SW480 (cell line): Measurements from ENCODE around the gene TUBGCP6.
"Not testable (repeated sequence)": the region's sequence is repeated elsewhere in the genome, so short reads cannot be mapped to it uniquely, and the experiment has no call there.

Source experiments
- DNase-seq: peaks from one replicate; pipeline ENCODE4 v3.0.0-alpha.2; 2016; ENCODE audit warnings: low spot score

The TUBGCP6 gene

DNA sequence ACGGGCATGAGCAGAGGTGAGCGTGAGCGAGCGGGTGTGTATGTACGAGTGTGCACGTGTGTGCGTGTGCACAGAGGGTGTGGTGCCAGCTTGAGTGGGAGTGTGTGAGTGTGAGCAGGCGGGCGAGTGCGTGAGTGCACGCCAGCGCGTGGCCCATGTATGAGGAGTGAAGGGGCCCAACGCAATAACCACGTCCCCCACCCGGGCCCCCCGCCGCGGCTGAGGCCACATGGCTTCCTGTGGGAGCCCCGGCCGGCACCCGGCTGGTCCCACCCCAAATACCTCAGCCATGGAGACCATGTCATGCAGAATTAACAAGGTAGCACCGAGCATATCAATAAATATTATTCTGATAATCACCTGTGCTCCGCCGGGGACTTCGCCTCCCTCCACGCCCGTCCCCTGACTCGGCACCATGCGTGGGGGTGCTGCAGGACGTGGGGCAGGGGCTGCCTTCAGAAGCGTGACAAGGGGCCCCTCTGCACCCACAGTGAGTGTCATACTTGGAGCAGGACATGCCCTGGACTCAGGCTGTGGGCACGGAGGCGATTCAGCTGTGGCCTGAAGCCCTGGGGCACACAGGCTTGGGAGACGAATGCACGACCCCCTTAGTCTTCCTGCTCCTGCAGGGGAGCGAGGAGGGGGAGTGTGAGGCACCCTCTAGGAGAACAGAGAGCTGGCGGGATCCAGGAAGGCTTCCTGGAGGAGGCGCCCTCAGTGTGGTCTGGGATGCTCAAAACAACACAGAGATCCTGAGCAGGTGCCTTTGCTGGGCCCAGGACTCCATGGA lies 64.7 kb downstream of the TUBGCP6 start:
- no peak for DNase-seq

DNA sequence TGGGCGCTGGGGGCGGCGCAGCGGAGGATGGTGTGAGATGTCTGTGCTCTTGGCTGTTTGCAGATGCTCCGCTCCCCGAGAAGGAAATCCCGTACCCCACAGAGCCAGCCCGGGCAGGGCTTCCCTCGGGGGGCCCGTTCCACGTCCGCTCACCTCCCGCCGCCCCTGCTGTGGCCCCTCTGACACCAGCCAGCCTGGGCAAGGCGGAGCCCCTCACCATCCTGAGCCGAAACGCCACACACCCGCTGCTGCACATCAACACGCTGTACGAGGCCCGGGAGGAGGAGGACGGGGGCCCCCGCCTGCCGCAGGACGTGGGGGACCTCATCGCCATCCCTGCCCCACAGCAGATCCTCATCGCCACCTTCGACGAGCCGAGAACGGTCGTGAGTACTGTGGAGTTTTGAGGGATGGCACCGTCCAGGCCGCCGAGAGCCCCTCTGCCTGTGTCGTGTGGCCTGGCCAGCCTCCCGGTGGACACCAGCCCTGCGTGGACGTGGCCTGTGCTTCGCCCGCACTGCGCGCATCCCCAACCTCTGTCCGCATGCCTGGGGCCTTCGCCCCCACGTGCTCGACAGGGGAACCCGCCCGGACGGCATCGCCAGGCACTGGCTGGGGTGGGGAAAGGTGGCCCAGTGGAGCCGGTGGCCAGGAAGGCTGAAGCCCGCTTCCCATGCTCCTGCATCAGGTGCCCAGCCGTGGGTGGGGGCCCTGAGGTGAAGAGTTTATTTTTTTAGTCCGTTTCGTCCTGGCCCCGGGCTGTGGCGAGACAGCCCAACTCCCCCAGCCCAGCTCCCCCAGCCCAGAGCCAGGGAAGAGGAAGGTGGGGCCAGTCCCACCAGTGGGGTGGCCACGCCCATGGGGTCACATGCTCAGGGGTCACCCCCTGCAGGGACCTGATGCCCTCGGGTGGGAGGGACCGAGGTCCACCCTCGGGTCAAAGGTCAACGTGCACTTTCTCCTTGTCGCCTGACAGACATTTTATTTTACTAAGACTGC lies 65.7 kb downstream of the TUBGCP6 start:
- no peak for DNase-seq

DNA sequence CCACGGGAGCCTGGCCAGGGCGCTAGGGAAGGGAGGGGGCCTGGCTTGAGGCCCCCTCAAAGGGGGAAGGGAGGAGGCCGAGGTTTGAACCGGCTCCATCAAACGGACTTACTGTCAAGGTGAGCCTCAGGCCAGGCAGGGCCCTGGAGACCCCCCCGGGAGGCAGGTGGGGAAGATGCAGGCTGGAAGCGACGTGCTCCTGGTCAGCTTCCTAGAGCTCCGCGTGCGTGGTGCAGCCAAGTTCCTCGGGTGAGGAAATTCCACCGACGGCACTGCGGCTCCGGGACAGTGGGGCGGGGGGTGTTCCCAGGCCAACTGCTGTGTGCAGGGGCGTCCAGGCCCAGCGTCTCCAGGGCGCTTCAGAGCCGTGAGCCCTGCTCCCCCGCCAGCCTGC lies 66.4 kb downstream of the TUBGCP6 start:
- DNase-seq, result no peak

DNA sequence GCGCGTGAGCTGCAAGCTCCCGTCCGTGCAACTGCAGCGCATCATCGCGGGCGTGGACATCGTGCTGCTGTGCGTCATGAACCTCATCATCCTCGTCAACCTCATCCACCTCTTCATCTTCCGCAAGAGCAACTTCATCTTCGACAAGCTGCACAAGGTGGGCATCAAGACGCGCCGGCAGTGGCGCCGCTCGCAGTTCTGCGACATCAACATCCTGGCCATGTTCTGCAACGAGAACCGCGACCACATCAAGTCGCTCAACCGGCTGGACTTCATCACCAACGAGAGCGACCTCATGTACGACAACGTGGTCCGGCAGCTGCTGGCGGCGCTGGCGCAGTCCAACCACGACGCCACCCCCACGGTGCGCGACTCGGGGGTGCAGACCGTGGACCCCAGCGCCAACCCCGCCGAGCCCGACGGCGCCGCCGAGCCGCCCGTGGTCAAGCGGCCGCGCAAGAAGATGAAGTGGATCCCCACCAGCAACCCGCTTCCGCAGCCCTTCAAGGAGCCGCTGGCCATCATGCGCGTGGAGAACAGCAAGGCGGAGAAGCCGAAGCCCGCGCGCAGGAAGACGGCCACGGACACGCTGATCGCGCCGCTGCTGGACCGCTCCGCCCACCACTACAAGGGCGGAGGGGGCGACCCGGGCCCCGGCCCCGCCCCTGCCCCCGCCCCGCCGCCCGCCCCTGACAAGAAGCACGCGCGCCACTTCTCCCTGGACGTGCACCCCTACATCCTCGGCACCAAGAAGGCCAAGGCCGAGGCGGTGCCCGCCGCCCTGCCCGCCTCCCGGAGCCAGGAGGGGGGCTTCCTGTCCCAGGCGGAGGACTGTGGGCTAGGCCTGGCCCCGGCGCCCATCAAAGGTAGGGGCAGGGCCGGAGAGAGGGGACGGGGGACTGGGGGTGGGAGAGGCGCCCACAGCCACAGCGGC lies 67.0 kb downstream of the TUBGCP6 start:
- DNase-seq, result no peak

DNA sequence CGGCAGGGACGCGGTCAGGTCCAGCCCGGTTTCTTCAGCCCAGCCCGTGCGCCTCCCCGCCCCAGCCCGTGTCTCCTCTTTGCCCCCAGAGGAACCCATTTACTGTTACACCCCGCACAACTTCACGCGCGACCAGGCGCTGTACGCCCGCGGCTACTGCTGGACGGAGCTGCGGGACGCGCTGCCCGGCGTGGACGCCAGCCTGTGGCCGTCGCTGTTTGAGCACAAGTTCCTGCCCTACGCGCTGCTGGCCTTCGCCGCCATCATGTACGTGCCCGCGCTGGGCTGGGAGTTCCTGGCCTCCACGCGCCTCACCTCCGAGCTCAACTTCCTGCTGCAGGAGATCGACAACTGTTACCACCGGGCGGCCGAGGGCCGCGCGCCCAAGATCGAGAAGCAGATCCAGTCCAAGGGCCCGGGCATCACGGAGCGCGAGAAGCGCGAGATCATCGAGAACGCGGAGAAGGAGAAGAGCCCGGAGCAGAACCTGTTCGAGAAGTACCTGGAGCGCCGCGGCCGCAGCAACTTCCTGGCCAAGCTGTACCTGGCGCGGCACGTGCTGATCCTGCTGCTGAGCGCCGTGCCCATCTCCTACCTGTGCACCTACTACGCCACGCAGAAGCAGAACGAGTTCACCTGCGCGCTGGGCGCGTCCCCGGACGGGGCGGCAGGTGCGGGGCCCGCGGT lies 67.8 kb downstream of the TUBGCP6 start:
- DNase-seq, result no peak

GRCh38 chr22:50175921-50176849 lies 68.6 kb downstream of the TUBGCP6 start:
- DNase-seq, result no peak

GRCh38 chr22:50175191-50175461 lies 69.7 kb downstream of the TUBGCP6 start:
- DNase-seq, result no peak

- DNase-seq, result no peak
Observed at GRCh38 chr22:50174382-50175190, 70.2 kb downstream of the TUBGCP6 start.

DNA sequence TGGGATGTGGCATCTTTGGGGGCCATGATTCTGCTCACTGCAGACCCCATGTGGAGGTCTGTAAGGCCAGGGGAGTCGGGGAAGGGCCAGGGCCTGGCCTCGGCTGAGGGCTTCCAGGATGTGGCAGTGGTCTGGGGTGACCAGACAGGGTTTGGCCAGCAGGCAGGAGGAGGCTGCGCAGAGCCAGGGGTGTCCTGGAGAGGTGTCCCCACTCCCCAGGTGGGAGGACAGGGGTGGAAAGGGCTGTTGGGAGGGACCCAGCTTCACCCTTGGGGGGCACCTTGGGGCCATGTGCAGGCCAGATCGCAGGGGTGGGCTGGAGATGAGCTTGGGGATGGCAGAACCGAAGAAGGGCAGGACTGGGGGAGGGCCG lies 70.9 kb downstream of the TUBGCP6 start:
- no peak for DNase-seq

DNA sequence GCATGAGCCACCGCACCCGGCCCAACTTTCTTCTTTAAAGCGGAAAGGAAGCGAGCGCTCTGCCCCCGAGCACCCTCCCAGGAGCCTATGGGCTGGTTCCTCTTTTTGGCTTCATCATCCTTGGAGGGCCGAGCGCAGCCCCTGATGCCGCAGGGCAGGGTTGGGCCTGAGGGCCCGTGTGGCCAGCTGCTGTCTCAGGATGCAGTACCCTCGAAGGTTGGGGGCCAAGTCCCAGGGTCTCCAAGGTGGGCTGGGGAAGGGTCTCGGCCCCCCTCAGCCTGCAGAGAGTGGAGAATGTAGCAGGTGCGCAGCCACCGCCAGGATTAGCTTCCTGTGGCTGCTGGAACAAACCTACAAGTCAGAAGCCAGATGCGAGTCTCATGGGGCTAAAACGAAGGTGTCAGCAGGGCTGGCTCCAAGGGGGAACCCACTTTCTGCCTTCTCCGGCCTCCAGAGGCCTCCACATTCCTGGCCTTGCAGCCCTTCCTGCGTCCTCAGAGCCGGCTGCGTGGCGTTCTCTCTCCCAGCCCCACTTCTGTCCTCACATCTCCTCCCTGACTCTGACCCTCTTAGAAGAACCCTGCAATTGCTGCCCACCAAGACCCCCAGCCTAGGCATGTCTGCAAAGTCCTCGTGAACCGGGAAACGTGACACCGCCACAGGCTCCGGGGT lies 71.4 kb downstream of the TUBGCP6 start:
- DNase-seq, result no peak

GRCh38 chr22:50171965-50172421 lies 72.8 kb downstream of the TUBGCP6 start:
- no peak for DNase-seq

GRCh38 chr22:50171319-50171964 lies 73.4 kb downstream of the TUBGCP6 start:
- no peak for DNase-seq

DNA sequence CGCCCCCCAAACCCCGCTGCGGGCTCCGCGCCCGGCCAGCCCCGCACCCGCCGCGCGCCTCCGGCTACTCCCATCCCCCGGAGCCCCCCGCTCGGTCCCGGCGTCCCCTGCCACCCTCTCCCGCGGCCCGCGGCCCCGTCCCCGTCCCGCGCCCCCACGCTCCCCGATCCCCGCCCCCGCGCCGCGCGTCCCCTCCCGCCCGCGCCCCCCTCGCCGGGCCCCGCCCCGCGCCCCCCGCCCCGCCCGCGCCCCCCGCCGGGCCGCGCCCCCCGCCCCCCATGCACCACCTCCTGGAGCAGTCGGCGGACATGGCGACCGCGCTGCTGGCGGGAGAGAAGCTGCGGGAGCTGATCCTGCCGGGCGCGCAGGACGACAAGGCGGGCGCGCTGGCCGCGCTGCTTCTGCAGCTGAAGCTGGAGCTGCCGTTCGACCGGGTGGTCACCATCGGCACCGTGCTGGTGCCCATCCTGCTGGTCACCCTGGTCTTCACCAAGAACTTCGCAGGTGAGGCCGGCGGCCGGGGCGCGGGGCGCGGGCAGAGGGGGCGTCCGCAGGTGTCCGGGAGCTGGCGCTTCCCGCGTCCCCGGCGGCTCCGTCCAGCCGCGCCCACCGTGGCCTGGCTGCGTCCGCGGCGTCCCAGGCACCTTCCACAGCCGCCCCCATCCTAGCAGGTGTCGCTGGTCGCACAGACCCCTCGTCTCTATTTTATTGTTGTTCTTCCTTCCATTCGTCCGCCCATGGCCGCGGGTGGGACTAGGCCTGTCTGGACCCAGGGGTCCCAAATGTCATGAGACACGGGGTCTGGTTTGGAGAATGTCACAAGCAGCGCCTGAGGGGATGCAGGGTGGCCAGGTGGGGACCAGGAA lies 74.1 kb downstream of the TUBGCP6 start, which contains the start of gene PANX2:
TSS of gene PANX2 (plus strand) at position 279 of the 866 bp plus-strand sequence. CDS start at position 279, 0 bp downstream.
- no peak for DNase-seq

- no peak for DNase-seq
Observed at GRCh38 chr22:50169774-50170341, 75.0 kb downstream of the TUBGCP6 start.

GRCh38 chr22:50169181-50169759 lies 75.6 kb downstream of the TUBGCP6 start:
- no peak for DNase-seq

GRCh38 chr22:50168490-50169180 lies 76.2 kb downstream of the TUBGCP6 start:
- not testable (repeated sequence) for DNase-seq
